Ovary (tissue), 3 donors: ENCODE measurements around the gene BIN1.

Source experiments
- EP300 ChIP-seq: sonication (generic); formaldehyde crosslinking; IDR thresholded peaks from one replicate; pipeline ENCODE4 v1.6.1; 2017; ENCODE audit warnings: antibody characterized with exemption
- POLR2A ChIP-seq: fragments of 450-650 bp; IDR thresholded peaks from one replicate; pipeline ENCODE4 v1.6.1; 2017; ENCODE audit warnings: antibody characterized with exemption, mild to moderate bottlenecking, moderate library complexity
- TF ChIP-seq, protein P1 (sequence below), 3 donors: fragments of 450-650 bp in 2 of 3; fragments of 200-600 bp in 1 of 3; IDR thresholded peaks; one replicate each; pipeline versions ENCODE4 v1.5.1 to v1.8.0; 2016 to 2022; ENCODE audit warnings: antibody characterized with exemption in 3 of 3, mild to moderate bottlenecking in 1 of 3
- donor health status: DM: no; HTN: no; CAD: no.

GRCh38 chr2:127134833-127135830 lies 28.2 kb upstream of the BIN1 start:
- TF ChIP-seq, protein P1, sequence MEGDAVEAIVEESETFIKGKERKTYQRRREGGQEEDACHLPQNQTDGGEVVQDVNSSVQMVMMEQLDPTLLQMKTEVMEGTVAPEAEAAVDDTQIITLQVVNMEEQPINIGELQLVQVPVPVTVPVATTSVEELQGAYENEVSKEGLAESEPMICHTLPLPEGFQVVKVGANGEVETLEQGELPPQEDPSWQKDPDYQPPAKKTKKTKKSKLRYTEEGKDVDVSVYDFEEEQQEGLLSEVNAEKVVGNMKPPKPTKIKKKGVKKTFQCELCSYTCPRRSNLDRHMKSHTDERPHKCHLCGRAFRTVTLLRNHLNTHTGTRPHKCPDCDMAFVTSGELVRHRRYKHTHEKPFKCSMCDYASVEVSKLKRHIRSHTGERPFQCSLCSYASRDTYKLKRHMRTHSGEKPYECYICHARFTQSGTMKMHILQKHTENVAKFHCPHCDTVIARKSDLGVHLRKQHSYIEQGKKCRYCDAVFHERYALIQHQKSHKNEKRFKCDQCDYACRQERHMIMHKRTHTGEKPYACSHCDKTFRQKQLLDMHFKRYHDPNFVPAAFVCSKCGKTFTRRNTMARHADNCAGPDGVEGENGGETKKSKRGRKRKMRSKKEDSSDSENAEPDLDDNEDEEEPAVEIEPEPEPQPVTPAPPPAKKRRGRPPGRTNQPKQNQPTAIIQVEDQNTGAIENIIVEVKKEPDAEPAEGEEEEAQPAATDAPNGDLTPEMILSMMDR (IDR thresholded peaks at IDR 0.05) = no peak
- no peak for TF ChIP-seq POLR2A
- no peak for TF ChIP-seq EP300
